DMS53 treated with DMSO at 0.1 percent for 48 hours (cell line): ENCODE measurements around the gene PARP4.
"Not testable (repeated sequence)": the region's sequence is repeated elsewhere in the genome, so short reads cannot be mapped to it uniquely, and the experiment has no call there.

ENCODE experiments used
- DNase-seq: peaks from one replicate; lab custom pipeline; 2025; ENCODE audit not compliant: unreplicated experiment; lab: John Stamatoyannopoulos, UW

The PARP4 gene

DNA sequence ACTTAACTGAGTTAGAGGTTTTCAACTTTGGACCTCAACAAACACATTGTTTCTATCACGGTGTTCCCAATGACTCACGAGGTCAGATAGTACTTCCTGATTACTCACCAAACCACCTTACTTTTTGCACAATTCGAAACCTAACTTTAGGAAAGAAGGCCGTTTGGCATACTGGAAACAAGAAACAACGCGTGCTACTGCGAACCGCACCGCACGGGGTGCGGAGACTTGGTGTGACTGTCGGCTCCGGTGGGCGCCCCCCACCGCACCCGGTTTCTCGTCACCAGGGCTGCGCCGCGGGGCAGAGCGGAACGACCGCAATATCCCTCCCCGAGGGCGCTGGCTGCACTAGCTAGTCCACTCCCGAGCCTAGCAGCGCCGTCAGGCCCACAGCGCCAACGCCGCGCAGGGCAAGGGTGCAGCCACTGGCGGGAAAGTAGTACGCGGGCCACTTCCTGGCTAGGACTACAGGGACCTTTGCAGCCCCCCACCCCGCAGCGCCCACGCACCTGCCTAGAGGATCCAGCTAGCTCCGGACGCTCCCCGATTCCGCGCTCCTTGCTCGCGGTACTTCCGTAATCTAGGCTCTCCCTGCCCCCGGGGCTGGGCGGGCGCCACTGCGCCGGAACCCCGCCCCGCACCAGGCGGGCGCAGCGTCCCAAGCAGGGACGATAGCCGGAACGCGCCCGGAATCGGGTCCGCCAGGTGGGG is at the start of gene PARP4:
PARP4 (minus strand) TSS at position 582 of the 711 bp plus-strand sequence. CDS start 9,002 bp downstream, outside the sequence.
- DNase-seq, result peak; percentile 69

DNA sequence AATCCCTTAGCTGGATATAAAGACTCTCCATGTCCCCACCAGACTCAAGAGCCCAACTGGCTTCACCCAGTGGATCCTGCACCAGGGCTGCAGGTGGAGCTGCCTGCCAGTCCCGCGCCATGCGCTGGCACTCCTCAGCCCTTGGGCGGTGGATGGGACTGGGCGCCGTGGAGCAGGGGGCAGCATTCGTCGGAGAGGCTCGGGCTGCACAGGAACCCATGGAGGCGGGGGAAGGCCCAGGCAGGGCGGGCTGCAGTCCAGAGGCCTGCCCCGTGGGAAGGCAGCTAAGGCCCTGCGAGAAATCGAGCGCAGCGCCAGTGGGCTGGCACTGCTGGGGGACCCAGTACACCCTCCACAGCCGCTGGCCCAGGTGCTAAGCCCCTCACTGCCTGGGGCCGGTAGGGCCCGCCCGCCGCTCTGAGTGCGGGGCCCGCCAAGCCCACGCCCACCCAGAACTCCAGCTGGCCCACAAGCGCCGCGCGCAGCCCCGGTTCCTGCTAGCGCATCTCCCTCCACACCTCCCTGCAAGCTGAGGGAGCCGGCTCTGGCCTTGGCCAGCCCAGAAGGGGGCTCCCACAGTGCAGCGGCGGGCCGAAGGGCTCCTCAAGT is 48.1 kb upstream of the PARP4 start:
- not testable (repeated sequence) for DNase-seq

DNA sequence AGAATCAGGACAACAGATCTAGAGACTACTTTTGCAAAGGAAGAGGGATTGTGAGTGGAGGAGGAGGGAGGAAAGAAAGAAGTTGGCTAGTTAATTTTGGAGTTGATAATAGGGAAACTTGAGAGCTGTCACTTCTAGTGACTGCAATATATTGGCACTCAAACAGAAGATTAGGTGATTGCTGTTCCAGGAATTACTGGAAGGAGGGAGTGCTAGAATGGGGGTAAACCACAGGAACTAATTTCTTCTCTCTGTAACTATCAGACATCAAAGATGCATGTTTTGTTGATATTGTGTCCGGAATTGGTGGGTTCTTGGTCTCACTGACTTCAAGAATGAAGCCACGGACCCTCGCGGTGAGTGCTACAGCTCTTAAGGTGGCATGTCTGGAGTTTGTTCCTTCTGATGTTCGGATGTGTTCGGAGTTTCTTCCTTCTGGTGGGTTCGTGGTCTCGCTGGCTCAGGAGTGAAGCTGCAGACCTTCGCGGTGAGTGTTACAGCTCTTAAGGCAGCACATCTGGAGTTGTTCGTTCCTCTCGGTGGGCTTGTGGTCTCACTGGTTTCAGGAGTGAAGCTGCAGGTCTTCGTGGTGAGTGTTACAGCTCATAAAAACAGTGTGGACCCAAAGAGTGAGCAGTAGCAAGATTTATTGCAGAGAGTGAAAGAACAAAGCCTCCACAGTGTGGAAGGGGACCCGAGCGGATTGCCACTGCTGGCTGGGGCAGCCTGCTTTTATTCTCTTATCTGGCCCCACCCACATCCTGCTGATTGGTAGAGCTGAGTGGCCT is 47.0 kb upstream of the PARP4 start:
- not testable (repeated sequence) for DNase-seq

DNA sequence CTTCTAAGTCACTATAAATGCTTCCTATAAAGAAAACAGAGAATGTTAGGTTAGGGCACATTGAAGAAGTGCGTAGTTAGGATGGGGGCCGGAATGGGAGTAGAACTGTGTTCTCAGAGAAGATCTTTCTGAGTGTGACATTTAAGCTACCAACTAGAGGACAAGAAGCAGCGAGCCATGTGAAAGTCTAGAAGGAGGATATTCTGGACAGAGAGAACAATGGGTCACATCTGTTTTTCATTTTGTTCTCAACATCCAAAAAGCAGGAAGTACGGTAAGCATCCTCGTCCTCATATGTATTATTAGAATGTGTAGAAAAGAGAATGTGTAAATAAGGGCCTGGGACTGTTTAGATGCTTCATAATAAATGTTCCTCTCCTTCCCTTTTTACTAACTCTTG is 44.5 kb upstream of the PARP4 start:
- DNase-seq, result no peak

DNA sequence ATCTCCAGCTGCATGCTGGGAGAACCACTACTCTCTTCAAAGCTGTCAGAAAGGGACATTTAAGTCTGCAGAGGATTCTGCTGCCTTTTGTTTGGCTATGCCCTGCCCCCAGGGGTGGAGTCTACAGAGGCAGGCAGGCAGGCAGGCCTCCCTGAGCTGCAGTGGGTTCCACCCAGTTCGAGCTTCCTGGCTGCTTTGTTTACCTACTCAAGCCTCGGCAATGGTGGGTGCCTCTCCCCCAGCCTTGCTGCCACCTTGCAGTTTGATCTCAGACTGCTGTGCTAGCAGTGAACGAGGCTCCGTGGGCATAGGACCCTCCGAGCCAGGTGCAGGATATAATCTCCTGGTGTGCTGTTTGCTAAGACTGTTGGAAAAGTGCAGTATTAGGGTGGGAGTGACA is 41.3 kb upstream of the PARP4 start:
- DNase-seq, result not testable (repeated sequence)

DNA sequence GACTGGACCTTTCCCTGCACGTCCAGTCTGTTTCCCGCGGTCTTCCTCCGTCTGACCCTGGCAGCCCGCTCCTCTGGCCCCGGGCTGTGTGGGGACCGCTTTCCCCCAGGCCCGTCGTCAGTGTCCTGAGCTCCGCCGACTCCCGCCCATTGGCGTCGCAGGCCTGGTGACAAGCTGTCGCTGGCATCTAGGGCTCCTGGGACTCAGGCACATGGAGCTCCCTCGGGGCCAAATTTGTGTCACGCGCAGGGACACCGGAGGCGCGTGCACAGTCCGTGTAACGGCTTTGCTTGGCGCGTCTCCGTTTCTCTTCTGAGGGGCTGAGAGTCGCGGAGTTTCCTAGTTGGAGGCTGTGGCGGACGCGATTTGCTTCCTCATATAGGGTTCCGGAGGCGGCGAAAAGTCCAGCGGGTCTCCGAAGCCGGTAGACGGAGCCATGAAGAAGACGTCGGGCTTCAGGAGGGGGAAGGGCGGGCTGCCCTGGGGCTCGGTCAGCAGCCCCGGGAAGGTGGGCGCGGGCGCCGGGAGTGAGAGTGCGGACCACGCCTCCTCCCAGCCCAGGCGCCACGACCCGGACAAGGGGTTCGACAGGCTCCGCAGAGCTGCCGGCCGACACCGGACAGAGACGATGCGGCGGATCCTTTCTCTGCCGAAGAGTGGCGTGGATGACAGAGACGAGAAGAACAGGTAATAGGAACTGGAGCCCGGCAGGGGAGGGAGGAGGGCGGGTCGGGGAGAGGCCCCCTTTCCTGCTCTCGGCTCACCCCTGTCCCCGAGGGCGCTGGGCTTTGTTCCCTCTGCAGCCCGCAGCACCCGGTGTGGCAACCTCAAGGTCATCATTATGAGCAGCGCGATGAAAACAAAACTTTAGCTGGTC is 29.1 kb upstream of the PARP4 start:
- not testable (repeated sequence) for DNase-seq

DNA sequence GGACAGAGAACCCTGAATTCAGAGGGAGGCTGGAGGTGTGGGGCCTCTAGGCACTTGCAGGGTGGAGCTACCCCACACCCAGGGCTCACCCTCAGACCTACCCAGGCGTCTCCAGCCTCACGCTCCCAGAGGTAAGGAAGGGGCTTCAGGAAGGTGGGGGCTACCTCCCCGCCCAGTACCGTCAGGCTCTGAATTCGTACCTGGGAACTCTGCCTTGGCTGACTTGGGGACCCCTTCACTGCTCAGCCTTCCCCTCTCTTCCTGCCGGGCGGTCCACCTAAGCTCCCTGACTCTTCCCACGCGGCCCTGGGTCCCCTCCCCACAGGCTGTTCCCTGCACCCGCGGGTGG is 28.5 kb upstream of the PARP4 start:
- no peak for DNase-seq

DNA sequence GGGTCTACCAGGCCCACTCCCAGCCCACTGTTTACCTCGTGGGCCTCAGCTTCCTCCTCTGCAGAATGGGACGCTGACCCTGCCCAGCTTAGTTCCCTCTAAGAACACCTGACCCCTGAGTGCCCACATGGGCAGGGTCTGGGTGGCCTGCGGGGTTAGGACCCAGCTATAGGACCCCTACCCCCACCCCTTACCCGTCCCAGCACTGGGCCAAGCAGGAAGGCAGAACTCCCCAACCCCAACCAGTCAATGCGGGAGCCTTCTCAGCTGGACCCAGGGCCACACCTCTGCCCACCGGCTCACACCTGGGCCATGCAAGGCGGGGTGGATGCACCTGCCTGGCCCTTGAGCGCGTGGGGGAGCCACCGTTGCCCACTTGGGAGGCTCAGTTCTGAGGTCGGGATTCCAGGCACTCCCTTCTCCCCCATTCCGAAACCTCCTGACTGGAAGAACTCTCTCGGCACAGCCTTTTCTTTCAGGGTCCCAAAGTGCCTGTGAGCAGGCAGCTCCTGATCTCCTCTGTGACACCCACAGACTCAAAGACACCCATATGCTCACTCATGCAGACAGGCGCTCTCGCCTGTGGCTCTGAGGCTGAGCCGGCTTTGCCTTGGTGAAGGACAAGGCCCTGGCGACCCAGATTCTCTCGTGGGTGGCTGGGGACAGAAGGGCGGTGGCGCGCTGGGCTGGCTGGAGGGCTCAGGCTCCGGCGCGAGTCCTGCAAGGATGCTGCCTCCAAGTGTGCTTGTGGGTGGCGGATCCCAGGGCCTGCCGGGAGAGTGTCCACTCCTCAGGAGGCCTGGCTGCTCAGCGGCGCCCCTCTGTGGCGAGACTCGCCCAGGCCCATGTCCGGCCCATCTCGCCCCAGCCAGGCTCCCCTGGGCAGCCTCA is 27.9 kb upstream of the PARP4 start:
- DNase-seq, result no peak

DNA sequence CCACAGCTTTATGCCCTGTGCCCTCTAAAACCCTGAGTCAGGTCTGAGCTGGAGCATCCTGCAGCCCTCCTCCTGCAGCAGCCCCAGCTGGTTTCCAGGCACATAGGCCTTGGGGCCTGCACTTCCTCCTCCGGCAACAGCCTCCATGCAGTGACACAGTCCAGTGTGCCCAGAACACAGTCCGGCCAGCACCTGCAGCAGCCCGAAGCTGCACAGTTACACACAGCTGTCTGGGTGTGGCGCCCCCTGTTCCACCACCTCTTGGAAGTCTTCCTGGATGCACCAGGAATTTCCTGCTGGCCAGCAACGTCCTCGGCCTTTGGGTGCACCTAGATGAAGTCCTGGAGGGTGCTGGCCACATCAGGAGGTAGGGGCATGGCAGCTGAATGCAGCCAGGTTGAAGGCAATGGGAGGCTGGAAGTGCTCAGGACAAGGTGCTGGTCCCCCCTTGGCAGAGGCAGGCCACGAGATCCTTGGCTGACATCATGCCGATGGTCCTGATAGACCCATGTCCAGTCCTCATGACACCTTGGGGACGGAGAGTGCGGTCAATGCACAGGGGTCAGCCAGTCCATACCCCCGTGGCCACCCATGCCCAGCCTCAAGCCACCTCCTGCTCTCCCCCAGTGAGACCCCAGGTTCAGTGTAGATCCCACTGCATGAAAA is 27.1 kb upstream of the PARP4 start:
- DNase-seq, result no peak

DNA sequence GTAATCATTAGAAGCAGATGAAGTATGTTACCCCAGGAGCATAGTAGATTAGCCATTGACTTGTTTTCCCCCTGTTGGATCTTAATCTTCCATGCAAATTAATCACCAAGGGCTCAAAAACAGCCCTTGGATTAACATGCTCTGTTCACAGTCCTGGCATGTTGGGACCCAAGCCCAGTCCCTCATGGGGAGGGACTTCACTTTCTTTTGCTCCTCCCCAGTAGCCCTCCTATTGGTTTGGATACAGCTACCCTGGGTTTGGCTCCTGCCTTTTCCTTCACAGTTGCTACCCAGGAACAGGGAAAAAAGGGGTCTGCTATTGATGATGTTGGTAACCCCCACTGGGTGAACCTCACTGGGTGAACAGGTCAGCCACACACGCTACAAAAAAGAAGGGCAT is 16.9 kb upstream of the PARP4 start:
- no peak for DNase-seq

DNA sequence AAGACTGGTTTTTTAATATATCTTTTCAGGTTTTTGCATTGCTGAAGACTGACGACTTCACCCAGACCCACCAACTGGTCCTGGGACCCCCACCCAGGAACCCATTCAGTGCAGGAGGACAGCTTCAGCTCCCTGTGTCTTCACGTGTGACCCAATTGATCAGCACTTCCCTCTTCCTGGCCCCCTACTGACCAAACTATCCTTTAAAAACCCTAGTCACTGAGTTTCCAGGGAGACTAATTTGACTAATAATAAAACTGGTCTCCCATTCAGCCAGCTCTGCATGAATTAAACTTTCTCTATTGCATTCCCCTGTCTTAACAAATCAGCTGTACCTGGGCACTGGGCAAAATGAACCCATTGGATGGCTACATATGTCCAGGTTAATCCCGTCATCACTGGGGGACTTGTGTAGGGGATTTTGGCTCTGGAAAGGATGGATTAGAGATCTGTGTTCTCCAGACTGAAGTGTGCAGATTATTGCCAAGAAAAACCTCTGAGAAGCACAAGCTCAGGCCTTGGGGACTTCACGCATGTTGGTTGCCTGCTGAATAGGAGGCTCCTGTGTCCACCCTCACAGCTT is 16.3 kb upstream of the PARP4 start:
- no peak for DNase-seq

DNA sequence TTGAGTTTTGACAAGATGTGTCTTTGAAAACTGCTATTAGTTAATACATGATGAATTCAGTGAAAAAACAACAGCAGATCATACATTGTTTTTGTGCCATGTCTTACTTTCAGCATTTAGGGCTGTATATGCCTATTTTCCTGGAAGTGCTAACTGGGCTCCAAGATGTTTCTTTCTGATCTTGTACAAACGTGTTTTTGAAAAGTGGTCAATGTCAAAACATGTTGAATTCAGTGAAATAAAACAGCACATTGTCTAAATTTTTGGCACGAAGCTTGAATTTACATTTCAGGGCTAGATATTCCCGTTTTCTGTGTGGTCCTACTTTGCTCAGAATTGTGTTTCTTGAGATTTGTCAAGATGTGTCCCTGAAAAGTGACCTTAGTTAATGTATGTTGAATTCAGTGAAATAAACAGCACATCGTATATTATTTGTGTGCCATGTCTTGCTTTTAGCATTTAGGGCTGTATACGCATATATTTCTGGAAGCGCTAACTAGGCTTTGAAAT is 14.7 kb upstream of the PARP4 start:
- DNase-seq, result no peak

DNA sequence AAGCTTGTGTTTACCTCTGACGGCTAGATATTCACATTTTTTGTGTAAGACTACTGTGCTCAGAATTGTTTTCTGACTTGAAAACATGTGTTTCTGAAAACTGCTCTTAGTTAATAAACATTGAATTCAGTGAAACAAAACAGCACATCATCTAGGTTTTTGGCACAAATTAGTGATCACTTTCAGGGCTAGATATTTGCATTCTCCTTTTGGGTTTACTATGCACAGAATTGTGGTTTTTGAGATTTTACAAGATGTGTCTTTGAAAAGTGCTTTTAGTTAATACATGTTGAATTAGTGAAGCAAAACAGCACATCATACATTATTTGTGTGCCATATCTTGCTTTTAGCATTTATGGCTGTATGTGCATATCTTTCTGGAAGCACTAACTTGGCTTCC is 8.2 kb upstream of the PARP4 start:
- no peak for DNase-seq

DNA sequence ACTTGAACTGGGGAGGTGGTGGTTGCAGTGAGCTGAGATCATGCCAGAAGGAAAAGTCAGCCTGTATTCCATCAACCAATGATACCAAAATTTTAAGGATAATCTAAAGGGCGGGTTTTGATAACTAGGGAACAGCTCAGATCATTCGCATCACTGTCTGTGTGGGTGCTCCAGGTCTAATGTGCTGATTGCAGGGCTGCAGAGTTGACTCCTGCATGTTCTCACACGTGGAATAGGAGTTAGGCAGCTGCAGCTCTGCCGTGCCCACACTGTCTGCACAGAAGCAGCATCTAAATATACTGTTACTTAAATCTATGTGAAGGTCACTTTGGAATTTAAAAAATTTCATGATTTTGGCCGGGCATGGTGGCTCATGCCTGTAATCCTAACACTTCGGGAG is 4.3 kb upstream of the PARP4 start:
- no peak for DNase-seq

DNA sequence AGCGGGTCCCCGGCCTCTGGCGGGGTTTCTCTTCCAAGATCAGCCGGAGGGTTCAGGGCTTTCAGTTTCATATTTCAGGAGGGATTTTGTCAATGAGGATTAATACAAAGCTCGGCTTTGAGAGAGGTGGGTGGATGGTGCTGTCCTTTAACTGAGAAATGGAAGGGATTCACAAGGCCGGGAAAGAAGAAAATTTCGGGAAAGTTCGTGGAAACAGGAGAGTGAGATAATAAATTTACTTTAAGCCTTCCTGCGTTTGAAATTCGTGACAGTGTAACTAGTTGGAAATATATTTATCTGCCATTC is 283 bp upstream of the PARP4 start:
- no peak for DNase-seq

DNA sequence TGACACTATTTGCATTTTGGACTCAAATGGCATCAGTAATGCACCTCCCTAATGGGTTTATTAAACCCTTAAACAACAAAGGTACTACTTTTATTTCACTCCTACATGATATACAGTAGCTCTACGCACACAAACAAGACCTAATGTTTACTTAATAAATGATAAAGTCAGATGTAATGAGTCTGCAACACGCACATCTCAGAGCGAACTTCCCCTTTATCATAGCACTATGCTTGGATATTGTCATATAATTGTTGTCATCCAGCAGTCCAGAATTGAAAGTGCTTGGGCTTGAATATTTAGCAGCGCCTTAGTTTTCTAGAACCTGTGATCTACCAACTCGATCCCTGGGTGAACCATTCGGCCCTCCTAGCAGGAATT is 772 bp downstream of the PARP4 start:
- no peak for DNase-seq

DNA sequence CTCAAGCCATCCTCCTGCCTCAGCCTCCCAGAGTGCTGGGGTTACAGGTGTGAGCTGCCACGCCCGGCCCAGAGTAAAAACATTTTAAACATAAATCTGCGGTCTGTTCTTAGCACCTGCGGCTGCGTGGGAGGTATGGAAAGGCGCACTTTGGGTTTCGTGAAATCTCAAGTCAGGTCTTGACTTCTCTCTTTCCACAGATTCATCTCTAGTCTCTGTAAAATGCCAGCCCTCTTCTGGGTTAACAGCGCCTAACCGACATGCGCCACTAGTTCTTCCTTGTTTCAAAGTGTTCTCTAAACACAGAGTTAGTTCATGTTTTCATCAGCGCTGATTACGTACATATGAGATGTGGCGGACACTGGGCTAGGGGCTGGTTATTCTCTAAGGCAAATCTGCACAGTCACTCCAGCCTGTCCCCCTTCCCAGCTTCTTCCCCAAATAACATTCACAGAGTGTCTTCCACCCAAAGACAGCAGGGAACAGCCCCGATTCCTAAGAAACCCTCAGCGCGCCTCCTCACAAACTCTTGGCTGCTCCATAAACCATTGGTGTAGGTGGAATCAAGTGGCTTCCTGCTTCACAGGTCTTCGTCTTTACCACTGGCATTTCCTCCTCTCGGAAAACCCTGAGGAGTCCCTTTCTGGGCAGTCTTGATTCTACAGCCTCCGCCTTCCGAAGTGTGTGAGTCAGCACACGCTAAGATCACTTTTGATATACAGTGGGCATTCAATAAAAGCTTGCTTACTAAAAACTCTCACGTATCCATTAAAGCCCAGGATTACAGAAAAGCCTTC is 1.4 kb downstream of the PARP4 start:
- DNase-seq, result peak; percentile 70

DNA sequence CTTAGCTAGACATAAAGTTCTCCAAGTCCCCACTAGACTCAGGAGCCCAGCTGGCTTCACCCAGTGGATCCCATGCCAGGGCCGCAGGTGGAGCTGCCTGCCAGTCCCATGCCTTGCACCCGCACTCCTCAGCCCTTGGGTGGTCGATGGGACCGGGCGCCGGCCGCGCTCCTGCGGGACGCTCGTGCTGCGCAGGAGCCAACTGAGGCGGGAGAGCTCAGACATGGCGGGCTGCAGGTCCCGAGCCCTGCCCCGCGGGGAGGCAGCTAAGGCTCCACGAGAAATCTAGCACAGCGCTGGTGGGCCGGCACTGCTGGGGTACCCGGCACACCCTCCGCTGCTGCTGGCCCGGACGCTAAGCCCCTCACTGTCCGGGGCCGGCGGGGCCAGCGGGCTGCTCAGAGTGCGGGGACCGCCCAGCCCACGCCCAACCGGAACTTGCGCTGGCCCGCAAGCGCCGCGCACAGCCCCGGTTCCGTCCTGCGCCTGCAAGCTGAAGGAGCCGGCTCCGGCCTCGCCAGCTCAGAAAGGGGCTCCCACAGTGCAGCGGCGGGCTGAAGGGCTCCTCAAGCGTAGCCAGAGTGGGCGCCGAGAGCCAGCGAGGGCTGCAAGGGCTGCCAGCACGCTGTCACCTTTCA is 5.8 kb downstream of the PARP4 start:
- no peak for DNase-seq
